ENCODE results near the gene TC2N.
A peak's percentile ranks its signal among the peaks of the same experiment; 100 is the strongest.
"Not testable (repeated sequence)": the region's sequence is repeated elsewhere in the genome, so short reads cannot be mapped to it uniquely, and the experiment has no call there.

TC2N gene

GRCh38 chr14:91867316-91867988, at the start of gene TC2N:
TSS of gene TC2N (minus strand) at chr14:91867536. CDS start at chr14:91813769, 53,767 bp downstream.
- no peak for DNase-seq (ENCODE audit: low read depth)

- DNase-seq (ENCODE audit: low read depth) = no peak
Measured at GRCh38 chr14:91912035-91912434, 44.7 kb upstream of the TC2N start.

- DNase-seq (ENCODE audit: low read depth) = no peak
Measured at GRCh38 chr14:91911474-91912032, 44.2 kb upstream of the TC2N start.

DNA sequence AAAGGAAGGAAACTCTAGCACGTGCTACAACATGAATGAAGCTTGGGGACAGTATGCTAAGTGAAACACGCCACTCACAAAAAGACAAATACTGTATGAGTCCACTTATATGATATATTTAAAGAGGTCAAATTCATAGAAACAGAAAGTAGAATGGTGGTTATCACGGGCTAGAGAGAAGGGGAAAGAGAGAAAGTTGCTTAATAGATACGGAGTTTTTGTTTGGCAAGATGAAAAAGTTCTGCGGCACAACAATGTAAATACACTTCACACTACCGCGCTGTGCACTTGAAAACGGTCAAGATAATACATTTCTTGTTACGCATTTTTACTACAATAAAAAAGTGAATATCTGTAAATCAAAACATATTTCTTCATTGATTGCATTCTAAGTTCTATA, 42.9 kb upstream of the TC2N start:
- DNase-seq (ENCODE audit: low read depth) = no peak

- no peak for DNase-seq (ENCODE audit: low read depth)
Measured at GRCh38 chr14:91906374-91906773, 39.0 kb upstream of the TC2N start.

- DNase-seq (ENCODE audit: low read depth) = no peak
Measured at GRCh38 chr14:91904956-91905645, 37.8 kb upstream of the TC2N start.

DNA sequence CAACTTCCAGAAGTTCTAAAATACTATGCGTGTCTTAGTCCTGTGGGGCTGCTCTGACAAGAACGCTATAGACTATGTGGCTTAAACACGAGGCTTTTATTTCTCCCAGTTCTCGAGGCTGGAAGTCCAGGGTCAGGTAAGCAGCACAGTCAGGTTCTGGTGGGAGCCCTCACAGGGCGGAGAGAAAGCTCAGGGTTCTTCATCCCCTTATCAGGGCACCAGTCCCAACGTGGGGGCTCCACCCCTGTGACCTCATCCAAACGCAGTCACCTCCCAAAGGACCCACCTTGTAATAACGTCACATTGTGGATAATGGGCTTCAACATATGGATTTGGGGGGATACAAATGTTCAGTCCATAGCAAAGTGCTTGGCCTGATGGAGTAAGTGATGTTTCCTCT, 37.1 kb upstream of the TC2N start:
- DNase-seq (ENCODE audit: low read depth) = no peak

GRCh38 chr14:91903070-91903469, 35.7 kb upstream of the TC2N start:
- DNase-seq (ENCODE audit: low read depth) = no peak

GRCh38 chr14:91902336-91902735, 35.0 kb upstream of the TC2N start:
- no peak for DNase-seq (ENCODE audit: low read depth)

DNA sequence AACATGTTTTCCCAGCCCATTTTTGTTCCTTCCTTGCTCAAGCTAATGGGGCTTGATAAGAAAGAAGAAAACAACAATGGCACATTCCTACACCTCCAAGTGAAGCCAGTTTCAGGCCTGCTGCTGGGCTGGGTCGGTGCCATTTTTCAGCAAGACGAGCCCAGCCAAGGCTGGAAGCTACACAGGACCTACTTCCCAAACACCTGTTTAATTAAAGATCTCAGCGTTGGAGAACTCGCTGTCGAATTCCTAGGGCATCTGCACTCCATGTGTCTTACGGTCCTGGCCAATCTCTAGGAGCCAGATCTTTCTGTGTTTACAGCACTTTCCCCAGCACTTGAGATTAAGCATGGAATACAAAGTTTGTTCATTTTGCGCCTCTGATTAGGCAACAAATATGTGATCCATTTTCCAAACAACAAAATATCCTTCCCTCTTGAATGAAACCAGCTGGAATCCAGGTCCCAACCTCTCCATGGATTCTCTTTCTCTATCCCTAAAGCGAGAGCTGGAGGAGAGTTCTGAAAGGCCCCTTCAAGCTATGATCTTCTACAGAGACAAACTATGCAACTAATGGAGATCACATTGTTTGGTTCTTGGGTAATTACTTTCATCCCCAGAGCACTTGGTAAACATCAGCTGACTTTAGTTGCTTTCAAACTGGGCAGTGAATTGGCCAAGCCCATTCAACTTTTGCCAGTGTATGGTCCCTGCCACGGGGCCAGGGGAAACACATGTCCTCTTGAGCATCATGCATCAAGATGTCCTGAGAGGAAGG, 34.3 kb upstream of the TC2N start:
- no peak for DNase-seq (ENCODE audit: low read depth)

DNA sequence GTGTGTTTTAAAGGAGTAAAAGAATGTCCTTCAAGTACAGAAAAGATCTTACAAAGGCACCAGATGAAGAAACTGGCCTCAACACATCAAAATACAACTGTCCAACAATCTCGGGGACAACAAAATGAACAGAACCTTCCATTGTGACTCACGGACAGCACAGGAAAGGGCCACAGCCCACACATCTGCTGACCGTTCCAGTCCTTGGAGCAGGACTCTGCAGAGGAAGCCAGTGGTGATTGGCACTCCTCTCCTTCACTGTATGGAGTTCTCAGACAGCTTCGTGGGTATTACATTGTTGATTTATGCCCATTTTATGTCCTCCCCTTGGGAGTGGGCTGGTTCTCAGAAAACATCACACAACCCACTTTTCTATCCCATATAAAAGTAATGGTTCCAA, 32.5 kb upstream of the TC2N start:
- DNase-seq (ENCODE audit: low read depth) = no peak

GRCh38 chr14:91899213-91899612, 31.9 kb upstream of the TC2N start:
- no peak for DNase-seq (ENCODE audit: low read depth)

DNA sequence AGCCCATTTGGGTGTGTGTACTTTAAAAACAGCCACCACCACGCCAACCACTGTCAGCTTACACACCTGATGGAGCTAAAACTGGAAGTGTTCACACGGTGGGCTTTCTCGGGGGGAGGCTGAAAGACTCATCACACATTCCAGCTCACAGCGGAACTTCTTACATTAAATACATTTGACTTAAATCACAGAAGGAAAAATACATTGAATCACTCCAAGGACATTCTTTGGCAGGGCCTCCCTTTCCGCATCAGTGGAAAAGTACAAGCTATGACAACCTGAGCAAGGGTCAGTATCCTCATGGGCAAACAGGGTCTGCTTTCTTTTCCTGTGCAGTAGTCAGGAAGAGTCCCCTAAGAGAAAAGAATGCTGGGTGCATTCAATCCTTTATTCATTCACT, 31.0 kb upstream of the TC2N start:
- no peak for DNase-seq (ENCODE audit: low read depth)

- not testable (repeated sequence) for DNase-seq (ENCODE audit: low read depth)
Measured at GRCh38 chr14:91897716-91898115, 30.4 kb upstream of the TC2N start.

DNA sequence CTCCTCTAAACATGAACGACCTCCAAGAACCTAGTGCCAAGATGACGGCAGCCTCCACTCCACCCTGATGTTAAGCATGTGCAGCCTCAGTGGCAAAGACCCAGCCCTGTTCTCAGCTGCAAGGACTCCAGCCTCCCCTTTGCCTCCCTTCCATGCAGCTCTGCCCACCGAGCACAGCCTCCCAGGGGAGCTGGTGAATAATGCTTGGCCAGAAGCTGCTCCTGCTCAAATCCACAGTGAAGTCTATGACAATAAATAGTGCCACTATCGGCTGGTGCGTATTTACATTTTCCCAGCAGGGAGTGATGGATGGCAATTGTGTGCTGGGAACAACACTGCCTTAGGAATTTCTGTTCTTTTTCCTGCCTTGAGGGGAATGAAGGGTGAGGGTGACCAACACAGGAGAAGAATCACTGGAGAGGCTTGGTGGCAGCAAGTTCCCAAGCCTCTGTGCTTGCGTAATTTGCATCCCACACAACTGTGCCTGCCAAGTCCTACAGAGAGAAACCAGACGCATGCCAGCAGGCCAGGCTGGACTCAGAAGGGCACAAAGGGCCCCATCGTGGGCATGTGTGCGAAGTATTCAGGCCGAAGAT, 29.9 kb upstream of the TC2N start:
- peak; percentile 72 for DNase-seq (ENCODE audit: low read depth)

GRCh38 chr14:91896419-91896818, 29.1 kb upstream of the TC2N start:
- no peak for DNase-seq (ENCODE audit: low read depth)

- no peak for DNase-seq (ENCODE audit: low read depth)
Measured at GRCh38 chr14:91893669-91894068, 26.3 kb upstream of the TC2N start.

DNA sequence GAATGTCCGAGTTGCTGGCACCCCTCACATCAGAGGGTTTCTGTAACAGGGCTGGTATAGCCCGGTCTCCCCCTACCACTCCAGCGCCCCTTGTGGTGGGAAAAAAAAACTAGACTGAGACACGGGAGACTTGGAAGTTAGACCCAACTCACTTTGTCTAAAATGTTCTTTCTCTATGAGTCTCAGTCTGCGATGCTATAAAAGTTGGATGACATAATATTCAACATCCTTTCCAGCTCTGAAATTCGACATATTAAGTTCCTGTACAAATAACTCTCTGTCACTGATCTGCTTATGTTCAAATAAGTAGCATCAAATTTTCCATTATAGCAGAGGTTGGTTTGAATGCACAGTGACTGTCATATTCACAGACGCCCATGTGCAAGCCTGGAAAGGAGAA, 25.7 kb upstream of the TC2N start:
- DNase-seq (ENCODE audit: low read depth) = no peak

- DNase-seq (ENCODE audit: low read depth) = no peak
Measured at GRCh38 chr14:91891721-91892220, 24.4 kb upstream of the TC2N start.

DNA sequence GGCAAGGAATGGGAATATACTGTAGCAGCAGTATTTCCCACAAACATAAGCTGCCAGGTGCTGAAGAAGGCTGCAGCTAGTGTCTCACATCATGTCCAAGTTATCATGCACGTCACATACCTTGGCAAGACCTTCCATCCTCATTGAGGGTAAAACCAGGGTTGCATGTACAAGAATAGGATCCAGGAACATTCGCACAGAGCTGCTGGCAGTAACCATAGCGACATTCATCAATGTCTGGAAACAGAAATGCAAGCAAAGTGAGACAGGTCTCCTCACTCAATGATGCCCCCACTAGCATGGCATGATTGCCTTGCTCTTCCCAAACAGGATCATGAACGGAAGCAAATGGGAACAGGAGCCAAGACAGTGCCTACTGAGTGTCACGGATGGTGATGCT, 23.8 kb upstream of the TC2N start:
- DNase-seq (ENCODE audit: low read depth) = no peak

GRCh38 chr14:91890291-91890749, 23.0 kb upstream of the TC2N start:
- DNase-seq (ENCODE audit: low read depth) = no peak
